ENCODE measurements around the gene FXYD1. TPM values are rescaled to one million over a fixed set of nuclear protein-coding genes. Genes with fewer than 3 reads are reported as not detected.
A peak's percentile ranks its signal among the peaks of the same experiment; 100 is the strongest.

Gene FXYD1
- total and polyA plus RNA-seq, 3 donors from 2014 or later = 2.3 to 48.5 (median 11.1) TPM

GRCh38 chr19:35136977-35137702, 1.5 kb upstream of the FXYD1 start:
- TF ChIP-seq POLR2A (IDR thresholded peaks at IDR 0.05) = no peak
- no peak for TF ChIP-seq CTCF (IDR thresholded peaks at IDR 0.05)
- Histone ChIP-seq H3K36me3 (ENCODE audit: low read depth, missing control alignments) (no peaks in the 10 kb centered on the region), H3K27ac (no peak overlapping the region), H3K27me3 (no peaks in the 10 kb centered on the region), H3K4me3 (no peak overlapping the region), H3K4me1 (peaks cover 8% of the 10 kb centered on the region), H3K9me3 (no peaks in the 10 kb centered on the region)
- DNase-seq = no peak
- 76 to 82% methylated on average over 9 of the region's 9 CpGs for WGBS, 2 donors
- intact Hi-C loops (cut with DNase I; ENCODE audit: low total_unique reads) = no loop called here

- H3K9me3 ChIP-seq = no peaks in the 10 kb centered on the region
- WGBS, 2 donors = 50 to 64% methylated on average over 12 of the region's 12 CpGs
- DNase-seq = no peak
- no peaks in the 10 kb centered on the region for H3K36me3 ChIP-seq (ENCODE audit: low read depth, missing control alignments)
- H3K4me1 ChIP-seq = peaks cover 14% of the 10 kb centered on the region
- intact Hi-C loops (cut with DNase I; ENCODE audit: low total_unique reads) = no loop called here
- H3K27ac ChIP-seq = peak overlapping the region; percentile 57 to 79
- TF ChIP-seq POLR2A (IDR thresholded peaks at IDR 0.05) (no peak), CTCF (IDR thresholded peaks at IDR 0.05) (no peak)
- H3K4me3 ChIP-seq = no peak overlapping the region
- H3K27me3 ChIP-seq = no peaks in the 10 kb centered on the region
These were observed 1.8 kb downstream of the FXYD1 start for GRCh38 chr19:35140207-35140961.

- Histone ChIP-seq H3K27me3 (no peaks in the 10 kb centered on the region), H3K36me3 (ENCODE audit: low read depth, missing control alignments) (no peaks in the 10 kb centered on the region), H3K4me3 (peak overlapping the region in 1 of 2 donors; percentile 44), H3K27ac (peak overlapping the region in 1 of 2 donors; percentile 79), H3K4me1 (peaks cover 14% of the 10 kb centered on the region), H3K9me3 (no peaks in the 10 kb centered on the region)
- 13 to 28% methylated on average over 22 to 45 of the region's 48 CpGs for WGBS, 2 donors
- TF ChIP-seq POLR2A (IDR thresholded peaks at IDR 0.05) (no peak), CTCF (IDR thresholded peaks at IDR 0.05) (peak in 1 of 3 experiments; percentile 11)
- peak; percentile 92 for DNase-seq
- intact Hi-C loops (cut with DNase I; ENCODE audit: low total_unique reads) = no loop called here
These were observed 2.6 kb downstream of the FXYD1 start for GRCh38 chr19:35140962-35141836.

- TF ChIP-seq POLR2A (IDR thresholded peaks at IDR 0.05) (no peak), CTCF (IDR thresholded peaks at IDR 0.05) (no peak)
- intact Hi-C loops (cut with DNase I; ENCODE audit: low total_unique reads) = no loop called here
- no peak for DNase-seq
These were observed 3.4 kb downstream of the FXYD1 start for GRCh38 chr19:35141837-35142605.

More at GRCh38 chr19:35141837-35142605, 3.4 kb downstream of the FXYD1 start:
- no peaks in the 10 kb centered on the region for H3K9me3 ChIP-seq
- H3K27ac ChIP-seq = no peak overlapping the region
- WGBS, 2 donors = 31 to 45% methylated on average over 20 to 21 of the region's 21 CpGs
- peak overlapping the region; percentile 12 to 44 for H3K4me3 ChIP-seq
- H3K4me1 ChIP-seq = peaks cover 14% of the 10 kb centered on the region
- H3K36me3 ChIP-seq (ENCODE audit: low read depth, missing control alignments) = no peaks in the 10 kb centered on the region
- no peaks in the 10 kb centered on the region for H3K27me3 ChIP-seq

Data from testis (tissue), 3 donors.